ENCODE data around the gene KIAA0408.
"Not testable (repeated sequence)": the region's sequence is repeated elsewhere in the genome, so short reads cannot be mapped to it uniquely, and the experiment has no call there.

KIAA0408 gene

GRCh38 chr6:127451388-127451787, 7.8 kb downstream of the KIAA0408 start:
- no CpG with 5 or more reads among the region's 3 CpGs for WGBS (ENCODE audit: insufficient coverage, insufficient read length)
- no peaks in the 10 kb centered on the region for H3K27me3 ChIP-seq (ENCODE audit: control insufficient read depth, insufficient read depth, low read length)
- no peak for DNase-seq (ENCODE audit: low read depth, low spot score)
- H3K27ac ChIP-seq (ENCODE audit: low read length), result no peak overlapping the region
- no peaks in the 10 kb centered on the region for H3K9me3 ChIP-seq (ENCODE audit: control insufficient read depth, insufficient read depth, low read length)
- H3K4me3 ChIP-seq (ENCODE audit: low read length), result no peak overlapping the region
- H3K4me1 ChIP-seq (ENCODE audit: control insufficient read depth, insufficient read depth, low read length), result no peaks in the 10 kb centered on the region
- no peaks in the 10 kb centered on the region for H3K36me3 ChIP-seq (ENCODE audit: control insufficient read depth, insufficient read depth, low read length)

- H3K27ac ChIP-seq (ENCODE audit: low read length), result no peak overlapping the region
- H3K36me3 ChIP-seq (ENCODE audit: control insufficient read depth, insufficient read depth, low read length), result no peaks in the 10 kb centered on the region
- H3K9me3 ChIP-seq (ENCODE audit: control insufficient read depth, insufficient read depth, low read length), result no peaks in the 10 kb centered on the region
- no peaks in the 10 kb centered on the region for H3K4me1 ChIP-seq (ENCODE audit: control insufficient read depth, insufficient read depth, low read length)
- no peak for DNase-seq (ENCODE audit: low read depth, low spot score)
- H3K27me3 ChIP-seq (ENCODE audit: control insufficient read depth, insufficient read depth, low read length), result no peaks in the 10 kb centered on the region
- no peak overlapping the region for H3K4me3 ChIP-seq (ENCODE audit: low read length)
These were observed 11.4 kb downstream of the KIAA0408 start for GRCh38 chr6:127447780-127448179.

GRCh38 chr6:127446356-127446755, 12.8 kb downstream of the KIAA0408 start:
- Histone ChIP-seq H3K27ac (ENCODE audit: low read length) (no peak overlapping the region), H3K36me3 (ENCODE audit: control insufficient read depth, insufficient read depth, low read length) (no peaks in the 10 kb centered on the region), H3K4me3 (ENCODE audit: low read length) (no peak overlapping the region), H3K9me3 (ENCODE audit: control insufficient read depth, insufficient read depth, low read length) (no peaks in the 10 kb centered on the region), H3K27me3 (ENCODE audit: control insufficient read depth, insufficient read depth, low read length) (no peaks in the 10 kb centered on the region), H3K4me1 (ENCODE audit: control insufficient read depth, insufficient read depth, low read length) (no peaks in the 10 kb centered on the region)
- WGBS (ENCODE audit: insufficient coverage, insufficient read length), result no CpG with 5 or more reads among the region's 7 CpGs
- DNase-seq (ENCODE audit: low read depth, low spot score), result no peak

- WGBS (ENCODE audit: insufficient coverage, insufficient read length), result no CpG with 5 or more reads among the region's 1 CpG
- H3K36me3 ChIP-seq (ENCODE audit: control insufficient read depth, insufficient read depth, low read length), result no peaks in the 10 kb centered on the region
- DNase-seq (ENCODE audit: low read depth, low spot score), result no peak
These were observed 17.3 kb downstream of the KIAA0408 start for GRCh38 chr6:127441881-127442280.

GRCh38 chr6:127439718-127440117, 19.5 kb downstream of the KIAA0408 start:
- no peak overlapping the region for H3K4me3 ChIP-seq (ENCODE audit: low read length)
- WGBS (ENCODE audit: insufficient coverage, insufficient read length), result no CpG with 5 or more reads among the region's 2 CpGs
- no peaks in the 10 kb centered on the region for H3K36me3 ChIP-seq (ENCODE audit: control insufficient read depth, insufficient read depth, low read length)
- H3K27me3 ChIP-seq (ENCODE audit: control insufficient read depth, insufficient read depth, low read length), result no peaks in the 10 kb centered on the region
- no peaks in the 10 kb centered on the region for H3K4me1 ChIP-seq (ENCODE audit: control insufficient read depth, insufficient read depth, low read length)
- DNase-seq (ENCODE audit: low read depth, low spot score), result no peak
- H3K27ac ChIP-seq (ENCODE audit: low read length), result no peak overlapping the region
- H3K9me3 ChIP-seq (ENCODE audit: control insufficient read depth, insufficient read depth, low read length), result no peaks in the 10 kb centered on the region

More at GRCh38 chr6:127441881-127442280, 17.3 kb downstream of the KIAA0408 start:
- H3K27me3 ChIP-seq (ENCODE audit: control insufficient read depth, insufficient read depth, low read length), result no peaks in the 10 kb centered on the region
- H3K9me3 ChIP-seq (ENCODE audit: control insufficient read depth, insufficient read depth, low read length), result no peaks in the 10 kb centered on the region
- H3K4me1 ChIP-seq (ENCODE audit: control insufficient read depth, insufficient read depth, low read length), result no peaks in the 10 kb centered on the region
- no peak overlapping the region for H3K27ac ChIP-seq (ENCODE audit: low read length)
- no peak overlapping the region for H3K4me3 ChIP-seq (ENCODE audit: low read length)

GRCh38 chr6:127436578-127437110, 22.5 kb downstream of the KIAA0408 start:
- Histone ChIP-seq H3K27me3 (ENCODE audit: control insufficient read depth, insufficient read depth, low read length) (no peaks in the 10 kb centered on the region), H3K4me3 (ENCODE audit: low read length) (no peak overlapping the region), H3K4me1 (ENCODE audit: control insufficient read depth, insufficient read depth, low read length) (no peaks in the 10 kb centered on the region), H3K27ac (ENCODE audit: low read length) (no peak overlapping the region), H3K36me3 (ENCODE audit: control insufficient read depth, insufficient read depth, low read length) (no peaks in the 10 kb centered on the region), H3K9me3 (ENCODE audit: control insufficient read depth, insufficient read depth, low read length) (no peaks in the 10 kb centered on the region)
- no CpG with 5 or more reads among the region's 3 CpGs for WGBS (ENCODE audit: insufficient coverage, insufficient read length)
- no peak for DNase-seq (ENCODE audit: low read depth, low spot score)

GRCh38 chr6:127435626-127436220, 23.5 kb downstream of the KIAA0408 start:
- Histone ChIP-seq H3K9me3 (ENCODE audit: control insufficient read depth, insufficient read depth, low read length) (no peaks in the 10 kb centered on the region), H3K36me3 (ENCODE audit: control insufficient read depth, insufficient read depth, low read length) (no peaks in the 10 kb centered on the region), H3K4me3 (ENCODE audit: low read length) (no peak overlapping the region), H3K27ac (ENCODE audit: low read length) (no peak overlapping the region), H3K4me1 (ENCODE audit: control insufficient read depth, insufficient read depth, low read length) (no peaks in the 10 kb centered on the region), H3K27me3 (ENCODE audit: control insufficient read depth, insufficient read depth, low read length) (no peaks in the 10 kb centered on the region)
- DNase-seq (ENCODE audit: low read depth, low spot score), result no peak
- WGBS (ENCODE audit: insufficient coverage, insufficient read length), result no CpG with 5 or more reads among the region's 7 CpGs

- no peaks in the 10 kb centered on the region for H3K9me3 ChIP-seq (ENCODE audit: control insufficient read depth, insufficient read depth, low read length)
- H3K27me3 ChIP-seq (ENCODE audit: control insufficient read depth, insufficient read depth, low read length), result no peaks in the 10 kb centered on the region
- no peaks in the 10 kb centered on the region for H3K36me3 ChIP-seq (ENCODE audit: control insufficient read depth, insufficient read depth, low read length)
- H3K4me1 ChIP-seq (ENCODE audit: control insufficient read depth, insufficient read depth, low read length), result no peaks in the 10 kb centered on the region
- DNase-seq (ENCODE audit: low read depth, low spot score), result no peak
- H3K27ac ChIP-seq (ENCODE audit: low read length), result no peak overlapping the region
- H3K4me3 ChIP-seq (ENCODE audit: low read length), result no peak overlapping the region
These were observed 24.5 kb downstream of the KIAA0408 start for GRCh38 chr6:127434651-127435050.

- not testable (repeated sequence) for H3K36me3 ChIP-seq (ENCODE audit: control insufficient read depth, insufficient read depth, low read length); H3K4me1 ChIP-seq (ENCODE audit: control insufficient read depth, insufficient read depth, low read length); H3K27ac ChIP-seq (ENCODE audit: low read length); H3K9me3 ChIP-seq (ENCODE audit: control insufficient read depth, insufficient read depth, low read length); H3K4me3 ChIP-seq (ENCODE audit: low read length); DNase-seq (ENCODE audit: low read depth, low spot score); H3K27me3 ChIP-seq (ENCODE audit: control insufficient read depth, insufficient read depth, low read length)
- no CpG with 5 or more reads among the region's 9 CpGs for WGBS (ENCODE audit: insufficient coverage, insufficient read length)
These were observed 30.6 kb downstream of the KIAA0408 start for GRCh38 chr6:127428562-127428961.

- Histone ChIP-seq H3K4me1 (ENCODE audit: control insufficient read depth, insufficient read depth, low read length) (no peaks in the 10 kb centered on the region; the same call in 1 of the 2 replicates), H3K27ac (ENCODE audit: low read length) (no peak overlapping the region), H3K9me3 (ENCODE audit: control insufficient read depth, insufficient read depth, low read length) (no peaks in the 10 kb centered on the region), H3K36me3 (ENCODE audit: control insufficient read depth, insufficient read depth, low read length) (no peaks in the 10 kb centered on the region), H3K27me3 (ENCODE audit: control insufficient read depth, insufficient read depth, low read length) (no peaks in the 10 kb centered on the region), H3K4me3 (ENCODE audit: low read length) (no peak overlapping the region)
- no peak for DNase-seq (ENCODE audit: low read depth, low spot score)
- WGBS (ENCODE audit: insufficient coverage, insufficient read length), result no CpG with 5 or more reads among the region's 2 CpGs
These were observed 35.3 kb downstream of the KIAA0408 start for GRCh38 chr6:127423921-127424320.

GRCh38 chr6:127421164-127421563, 38.0 kb downstream of the KIAA0408 start:
- H3K4me3 ChIP-seq (ENCODE audit: low read length); H3K27ac ChIP-seq (ENCODE audit: low read length); H3K9me3 ChIP-seq (ENCODE audit: control insufficient read depth, insufficient read depth, low read length); H3K4me1 ChIP-seq (ENCODE audit: control insufficient read depth, insufficient read depth, low read length); DNase-seq (ENCODE audit: low read depth, low spot score); H3K27me3 ChIP-seq (ENCODE audit: control insufficient read depth, insufficient read depth, low read length); H3K36me3 ChIP-seq (ENCODE audit: control insufficient read depth, insufficient read depth, low read length): not testable (repeated sequence)
- no CpG with 5 or more reads among the region's 3 CpGs for WGBS (ENCODE audit: insufficient coverage, insufficient read length)
